Chondrocyte (in vitro differentiated cells): ENCODE data around the gene SEL1L. TPM values are rescaled to one million over a fixed set of nuclear protein-coding genes. Genes with fewer than 3 reads are reported as not detected.
"Not testable (repeated sequence)": the region's sequence is repeated elsewhere in the genome, so short reads cannot be mapped to it uniquely, and the experiment has no call there.

Experiments
- DNase-seq: peaks from one replicate; pipeline ENCODE4 v3.0.0; 2021; ENCODE audit warnings: mixed read lengths, low spot score
- H3K27ac Mint-ChIP-seq: one replicate; pipeline ENCODE4 v1.8.0; 2021; ENCODE audit warnings: mild to moderate bottlenecking, moderate library complexity, mixed read lengths; ENCODE audit not compliant: unreplicated experiment
- H3K27me3 Mint-ChIP-seq: 2 replicates; pipeline ENCODE4 v1.8.0; 2021; ENCODE audit warnings: low read depth, mixed read lengths
- H3K36me3 Mint-ChIP-seq: 2 replicates; pipeline ENCODE4 v1.8.0; 2021; ENCODE audit warnings: low read depth, mixed read lengths
- H3K4me1 Mint-ChIP-seq: 2 replicates; pipeline ENCODE4 v1.8.0; 2021; ENCODE audit warnings: low read depth, mild to moderate bottlenecking, mixed read lengths
- H3K4me3 Mint-ChIP-seq: one replicate; pipeline ENCODE4 v1.8.0; 2021; ENCODE audit warnings: mild to moderate bottlenecking, moderate library complexity, mixed read lengths; ENCODE audit not compliant: unreplicated experiment
- H3K9me3 Mint-ChIP-seq: 2 replicates; pipeline ENCODE4 v1.8.0; 2021; ENCODE audit warnings: low read depth, mixed read lengths
- CTCF ChIP-seq: fragments of 200-600 bp; sonication (generic); IDR thresholded peaks from 2 replicates; pipeline ENCODE4 v1.5.0; 2021; ENCODE audit warnings: antibody characterized with exemption, mild to moderate bottlenecking, moderate library complexity
- total RNA-seq: library from RNA; stranded (reverse); gene quantifications from 3 replicates; pipeline ENCODE4 v1.2.1, GENCODE V29; 2021

SEL1L gene
- total RNA-seq, 1 donor from 2014 or later = 201 TPM

- Mint-ChIP-seq H3K27ac (no peak overlapping the region), H3K27me3 (peaks cover 49% of the 10 kb centered on the region), H3K36me3 (no peaks in the 10 kb centered on the region), H3K4me3 (no peak overlapping the region), H3K4me1 (peaks cover 5% of the 10 kb centered on the region), H3K9me3 (no peaks in the 10 kb centered on the region)
- TF ChIP-seq CTCF = no peak
- DNase-seq = no peak
These were observed 103.4 kb downstream of the SEL1L start for GRCh38 chr14:81430235-81430634.

- not testable (repeated sequence) for H3K27ac Mint-ChIP-seq, H3K9me3 Mint-ChIP-seq, H3K4me1 Mint-ChIP-seq, H3K4me3 Mint-ChIP-seq, H3K36me3 Mint-ChIP-seq, DNase-seq
- peaks cover 44% of the 10 kb centered on the region for H3K27me3 Mint-ChIP-seq
These were observed 103.9 kb downstream of the SEL1L start for GRCh38 chr14:81429749-81430148.

- Mint-ChIP-seq H3K27ac (no peak overlapping the region), H3K4me1 (peaks cover 4% of the 10 kb centered on the region), H3K36me3 (no peaks in the 10 kb centered on the region), H3K9me3 (no peaks in the 10 kb centered on the region), H3K27me3 (peaks cover 37% of the 10 kb centered on the region), H3K4me3 (no peak overlapping the region)
- DNase-seq = no peak
- no peak for TF ChIP-seq CTCF
These were observed 104.6 kb downstream of the SEL1L start for GRCh38 chr14:81429028-81429427.

- Mint-ChIP-seq H3K4me1 (peaks cover 4% of the 10 kb centered on the region), H3K27ac (no peak overlapping the region), H3K27me3 (peaks cover 23% of the 10 kb centered on the region), H3K4me3 (no peak overlapping the region), H3K36me3 (no peaks in the 10 kb centered on the region), H3K9me3 (no peaks in the 10 kb centered on the region)
- no peak for DNase-seq
- no peak for TF ChIP-seq CTCF
These were observed 106.2 kb downstream of the SEL1L start for GRCh38 chr14:81427348-81428058.

GRCh38 chr14:81423504-81423903 lies 110.1 kb downstream of the SEL1L start:
- no peak for DNase-seq
- H3K4me3 Mint-ChIP-seq = no peak overlapping the region
- H3K4me1 Mint-ChIP-seq = peaks cover 4% of the 10 kb centered on the region
- peaks cover 9% of the 10 kb centered on the region for H3K27me3 Mint-ChIP-seq
- no peak overlapping the region for H3K27ac Mint-ChIP-seq
- H3K9me3 Mint-ChIP-seq = peaks cover 5% of the 10 kb centered on the region
- no peaks in the 10 kb centered on the region for H3K36me3 Mint-ChIP-seq
- no peak for TF ChIP-seq CTCF

Other genes starting within 250 kb of the SEL1L start
- gene STON2, start 133.5 kb downstream of the SEL1L start, total RNA-seq = not detected in 3 replicates